HG03469 (cell line): Measurements from ENCODE around the gene ECEL1.

Experiments
- ATAC-seq: cut with Tn5 transposase; IDR thresholded peaks from one replicate; pipeline ENCODE4 v1.9.1; 2021; ENCODE audit warnings: mild to moderate bottlenecking, moderate library complexity, moderate number of reproducible peaks; ENCODE audit not compliant: unreplicated experiment

ECEL1 gene

GRCh38 chr2:232485757-232486557 is 1.7 kb downstream of the ECEL1 start:
- ATAC-seq = no peak

DNA sequence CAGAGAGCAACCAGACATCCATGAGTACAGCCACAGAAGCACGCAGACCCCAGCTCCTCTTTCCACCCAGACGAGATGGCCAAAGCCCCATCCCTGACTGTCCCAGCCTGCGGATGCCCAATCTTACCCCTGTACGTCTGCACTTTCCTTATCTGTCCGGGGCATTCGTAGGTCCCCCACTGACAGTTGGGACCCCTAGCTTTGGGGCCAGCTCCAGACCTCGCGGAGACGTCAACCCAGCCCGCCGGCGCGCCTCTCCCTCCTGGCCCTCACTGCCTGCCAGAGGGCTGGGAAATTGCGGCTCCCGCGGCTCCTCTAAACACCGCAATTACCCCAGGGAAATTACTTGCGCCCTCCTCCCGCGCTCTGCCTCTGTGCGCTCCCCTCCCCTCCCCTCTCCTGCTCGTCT is 2.3 kb downstream of the ECEL1 start:
- no peak for ATAC-seq

DNA sequence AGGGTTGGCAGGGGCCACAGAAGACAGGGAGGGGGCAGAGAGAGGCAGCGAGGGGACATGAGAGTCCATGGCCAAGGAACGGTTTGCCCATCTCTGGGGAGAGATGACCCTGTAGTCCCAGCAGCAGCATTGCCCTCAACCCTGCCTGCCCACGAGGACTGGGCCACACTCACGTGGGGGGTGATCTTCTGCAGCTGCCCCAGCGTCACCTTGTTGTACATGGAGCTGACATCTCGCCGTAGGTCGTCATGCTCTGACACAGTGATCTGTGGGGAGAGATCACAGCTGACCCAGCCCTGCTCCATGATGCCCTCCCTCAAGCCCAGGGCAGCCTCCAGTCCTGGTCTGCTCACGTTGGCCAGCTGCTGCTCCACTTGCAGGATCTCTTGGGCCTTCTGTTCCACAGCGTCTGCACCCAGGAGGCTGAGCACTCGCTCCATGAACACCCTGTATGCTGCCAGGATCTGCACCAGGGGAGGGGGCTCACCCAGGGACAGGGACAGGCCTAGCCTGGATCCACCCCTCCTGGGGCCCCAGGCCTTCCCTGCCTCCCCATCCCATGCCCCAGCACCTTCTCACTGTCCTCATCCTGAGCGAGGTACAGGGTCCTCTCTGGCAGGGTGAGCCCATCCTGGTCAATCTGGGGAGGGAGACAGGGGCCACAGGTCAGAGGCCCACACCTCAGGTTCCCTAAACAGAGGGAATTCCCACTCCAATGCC is 2.8 kb downstream of the ECEL1 start:
- no peak for ATAC-seq

GRCh38 chr2:232483923-232484627 is 3.6 kb downstream of the ECEL1 start:
- no peak for ATAC-seq

GRCh38 chr2:232483311-232483922 is 4.2 kb downstream of the ECEL1 start:
- no peak for ATAC-seq

DNA sequence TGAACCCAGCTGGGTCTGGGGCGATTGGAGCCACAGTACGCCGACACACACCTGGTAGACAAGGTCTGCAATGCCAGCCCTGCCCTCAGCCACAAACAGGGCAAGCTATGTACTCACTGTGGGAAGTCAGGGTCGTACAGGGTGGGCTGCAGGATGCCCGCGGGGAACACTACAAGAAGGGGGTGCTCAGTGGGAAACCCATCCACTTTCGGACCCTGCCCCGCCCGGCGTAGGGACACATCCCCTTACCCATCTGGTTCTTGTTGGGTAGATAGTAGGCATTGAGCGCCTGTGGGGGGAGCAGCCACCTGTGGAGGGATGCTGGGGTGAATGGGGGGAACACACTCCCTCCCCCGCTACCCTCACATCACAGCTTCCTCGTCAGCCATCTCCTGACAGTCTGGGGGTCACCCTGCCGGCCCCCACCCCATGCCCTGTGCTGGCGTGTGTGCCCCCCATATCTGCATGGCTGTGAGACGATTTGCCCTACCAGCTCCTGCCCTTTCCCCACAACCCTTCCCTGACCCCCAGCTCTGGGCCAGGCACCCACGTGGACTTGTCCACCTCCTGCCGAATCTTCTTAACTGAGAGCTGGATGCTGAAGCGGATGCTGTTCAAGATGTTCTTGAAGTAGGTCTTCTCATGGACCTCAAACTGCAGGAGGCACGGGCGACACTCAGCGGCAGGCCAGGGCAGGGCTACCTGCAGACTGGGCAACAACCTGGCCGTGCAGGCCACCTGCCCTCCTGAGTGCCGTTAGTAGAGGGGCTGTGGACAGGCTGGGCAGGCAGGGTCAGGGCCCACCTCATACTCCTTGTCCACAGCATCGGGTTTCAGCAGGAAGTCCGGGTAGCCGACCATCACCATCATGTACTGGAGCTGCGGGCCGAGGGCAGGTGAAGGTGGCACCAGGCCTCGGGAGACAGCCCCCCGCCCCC is 5.1 kb downstream of the ECEL1 start:
- no peak for ATAC-seq

- ATAC-seq = no peak
These were observed 6.1 kb downstream of the ECEL1 start for GRCh38 chr2:232481322-232482140.

GRCh38 chr2:232480201-232481190 is 7.1 kb downstream of the ECEL1 start:
- ATAC-seq = no peak

- no peak for ATAC-seq
These were observed 8.1 kb downstream of the ECEL1 start for GRCh38 chr2:232479341-232480200.

DNA sequence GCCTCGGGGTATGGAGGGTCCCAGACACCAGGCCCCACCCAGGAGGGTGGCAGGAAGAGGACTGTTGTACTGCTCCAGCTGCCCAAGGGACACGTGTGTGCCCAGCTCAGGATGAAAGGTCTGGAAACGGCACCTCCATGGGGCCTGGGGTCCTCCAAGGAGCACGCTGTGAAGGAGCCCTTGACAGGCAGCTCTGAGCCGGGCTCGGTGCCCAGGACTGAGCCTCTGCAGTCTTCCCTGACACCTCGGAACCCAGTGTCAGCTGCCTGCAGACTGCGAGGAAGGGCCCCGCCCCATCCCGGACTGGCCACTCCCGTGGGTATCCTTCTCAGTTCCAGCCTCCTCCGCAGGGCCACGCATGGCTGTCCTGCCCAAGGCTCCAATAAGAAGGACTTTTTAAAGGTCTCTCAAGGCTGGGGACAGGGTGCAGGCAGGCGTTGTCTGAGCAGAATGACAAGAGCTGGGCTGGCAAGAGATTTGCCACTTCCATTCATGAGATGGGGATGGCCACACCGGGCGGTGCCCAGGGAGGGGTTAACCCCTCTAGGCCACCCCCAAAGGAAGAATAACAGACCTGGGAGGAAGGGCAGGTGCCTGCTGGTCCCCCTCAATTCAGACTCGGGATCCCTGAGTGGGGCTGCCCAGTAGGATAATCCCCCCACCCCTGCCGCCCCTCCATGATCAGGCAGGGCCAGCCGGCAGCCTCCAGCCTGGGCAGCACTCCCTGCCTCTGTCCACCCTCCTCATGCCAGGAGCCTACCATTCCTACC is 8.9 kb downstream of the ECEL1 start:
- no peak for ATAC-seq

- no peak for ATAC-seq
These were observed 9.7 kb downstream of the ECEL1 start for GRCh38 chr2:232477751-232478510.

DNA sequence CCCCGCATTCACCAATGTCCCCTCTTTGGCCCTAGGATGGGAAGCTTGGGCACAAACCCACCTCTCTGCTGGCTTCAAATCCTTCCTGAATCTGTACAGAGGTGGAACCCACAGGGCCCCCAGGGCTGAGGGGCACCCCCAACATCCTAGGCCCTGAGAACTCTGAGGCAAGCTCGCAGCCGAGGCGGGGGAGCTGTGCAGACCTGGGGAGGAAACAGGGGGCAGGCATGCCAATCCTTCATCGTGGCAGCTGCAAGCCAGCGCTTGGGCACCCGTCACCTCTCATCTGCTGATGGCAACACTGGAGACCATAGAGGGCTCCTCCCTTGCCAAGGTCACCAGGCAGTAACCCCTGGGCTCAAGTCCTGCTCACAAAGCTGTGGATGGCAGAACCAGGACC is 10.8 kb downstream of the ECEL1 start:
- no peak for ATAC-seq

GRCh38 chr2:232476045-232476444 is 11.6 kb downstream of the ECEL1 start:
- ATAC-seq = no peak

- ATAC-seq = no peak
These were observed 14.2 kb downstream of the ECEL1 start for GRCh38 chr2:232473467-232473890.

DNA sequence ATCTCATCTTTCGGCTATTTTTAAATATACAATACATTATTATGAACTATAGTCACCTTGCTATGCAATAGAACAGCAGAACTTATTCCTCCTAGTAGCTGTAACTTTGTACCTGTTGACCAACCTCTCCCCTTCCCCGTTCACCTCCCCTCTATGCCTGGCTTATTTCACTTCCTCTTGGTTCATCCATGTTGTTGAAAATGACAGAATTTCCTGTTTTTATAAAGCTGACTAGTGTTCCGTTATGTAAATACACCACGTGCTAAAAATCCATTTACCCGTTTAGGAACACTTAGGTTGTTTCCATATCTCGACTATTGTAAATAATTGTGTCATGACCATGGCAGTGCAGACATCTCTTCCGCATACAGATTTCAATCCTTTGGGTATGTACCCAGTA is 21.4 kb downstream of the ECEL1 start:
- no peak for ATAC-seq

DNA sequence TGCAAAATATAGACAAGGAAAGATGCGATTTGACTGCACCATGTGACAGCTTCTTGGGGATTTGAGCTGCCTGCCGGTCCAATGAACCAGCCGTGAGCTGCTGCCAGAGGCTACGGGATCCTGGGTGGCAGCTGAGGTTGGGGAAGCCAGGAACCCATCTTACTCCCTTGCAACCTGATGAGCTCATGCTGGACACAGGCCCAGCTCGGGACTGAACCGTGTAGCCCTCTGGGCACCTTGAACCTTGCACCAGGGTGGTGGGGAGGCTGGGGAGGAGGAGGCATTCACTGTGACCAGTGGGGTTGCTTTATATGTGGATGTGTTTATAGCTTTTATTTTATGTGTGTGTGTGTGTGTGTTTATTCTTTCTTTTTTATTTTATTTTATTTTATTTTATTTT is 22.6 kb downstream of the ECEL1 start:
- no peak for ATAC-seq
